Vein endothelial cell (primary cell): Measurements from ENCODE around the gene TTF2. TPM values are rescaled to one million over a fixed set of nuclear protein-coding genes. Genes with fewer than 3 reads are reported as not detected.

Source experiments
- small RNA-seq: library from RNA; depleted of rRNA; stranded (forward); fragments of <200 nt; gene quantifications from one replicate; pipeline ENCODE3, GENCODE V24; 2012
- total RNA-seq: library from RNA; depleted of rRNA; stranded (reverse); fragments of >200 nt; gene quantifications from 2 replicates; pipeline ENCODE4 v1.2.3, GENCODE V29; 2012

The TTF2 gene
- total RNA-seq = 13.4 and 21.4 TPM in 2 replicates

GRCh38 chr1:117059678-117060440, at the start of gene TTF2:
TTF2 (plus strand) TSS chr1:117060326; CDS start chr1:117060347, 21 bp downstream.

GRCh38 chr1:117121589-117122329, 61.6 kb downstream of the TTF2 start, which contains the start of gene TRIM45:
TRIM45 (minus strand) TSS chr1:117121749; CDS start chr1:117121201, 548 bp downstream.

Small RNAs within 50 kb of the gene (small RNA-seq; reads per million reads assigned to genes)
- gene MIR942 = 8.0 reads per million, percentile 95 among the genes with 10 or more reads in this experiment

Other genes with a start within 250 kb of the TTF2 start
- 43.8 and 97.0 TPM in 2 replicates for gene PTGFRN, start 150.4 kb upstream of the TTF2 start, total RNA-seq
- 0.10 and 0.65 TPM in 2 replicates for gene CD101, start 58.6 kb upstream of the TTF2 start, total RNA-seq
- 0.98 and 1.4 TPM in 2 replicates for gene TRIM45, start 61.4 kb downstream of the TTF2 start, total RNA-seq
- not detected in 2 replicates for gene VTCN1, start 150.6 kb downstream of the TTF2 start, total RNA-seq